Head of caudate nucleus (tissue), 42 donors: Measurements from ENCODE around the gene FANK1.
"Not testable (repeated sequence)": the region's sequence is repeated elsewhere in the genome, so short reads cannot be mapped to it uniquely, and the experiment has no call there.

ENCODE experiments used
- DNase-seq, 42 donors: peaks; one replicate each; pipeline versions ENCODE4 v3.0.0 to v3.0.0-alpha.2; 2020 to 2021; ENCODE audit warnings: mixed read lengths in 7 of 42
- intact Hi-C: fragments of 100-400 bp; cut with DNase I; formaldehyde crosslinking; loops from one replicate; pipeline ENCODE4 v1.15.0; 2022

FANK1 gene

GRCh38 chr10:125921643-125922306, 25.4 kb downstream of the FANK1 start:
- intact Hi-C loops, DNase-seq: not testable (repeated sequence)

GRCh38 chr10:125925262-125925834, 29.0 kb downstream of the FANK1 start:
- DNase-seq: no peak
- intact Hi-C loops: no loop called here

- DNase-seq: no peak
- intact Hi-C loops: no loop called here
Measured at GRCh38 chr10:125926247-125926646, 29.9 kb downstream of the FANK1 start.

- intact Hi-C loops, DNase-seq: not testable (repeated sequence)
Measured at GRCh38 chr10:125927265-125927664, 30.9 kb downstream of the FANK1 start.

- intact Hi-C loops: no loop called here
- DNase-seq: no peak
Measured at GRCh38 chr10:125928928-125929585, 32.7 kb downstream of the FANK1 start.

- intact Hi-C loops: no loop called here
- no peak for DNase-seq
Measured at GRCh38 chr10:125929618-125930017, 33.3 kb downstream of the FANK1 start.

GRCh38 chr10:125933693-125934092, 37.3 kb downstream of the FANK1 start:
- intact Hi-C loops: no loop called here
- no peak for DNase-seq

GRCh38 chr10:125936331-125936730, 40.0 kb downstream of the FANK1 start:
- intact Hi-C loops: no loop called here
- DNase-seq: no peak

- no peak for DNase-seq
Measured at GRCh38 chr10:125940515-125940914, 44.2 kb downstream of the FANK1 start.

GRCh38 chr10:125951290-125951689, 54.9 kb downstream of the FANK1 start:
- no peak for DNase-seq
- intact Hi-C loops: no loop called here

More at GRCh38 chr10:125940515-125940914, 44.2 kb downstream of the FANK1 start:
- intact Hi-C loops: no loop called here

GRCh38 chr10:125953778-125954385, 57.5 kb downstream of the FANK1 start:
- DNase-seq: no peak
- intact Hi-C loops: no loop called here

GRCh38 chr10:125955766-125956165, 59.4 kb downstream of the FANK1 start:
- intact Hi-C loops: no loop called here
- peak in 2 of 42 donors; percentile 20 to 28 for DNase-seq

- intact Hi-C loops: no loop called here
- DNase-seq: no peak
Measured at GRCh38 chr10:125961743-125962142, 65.4 kb downstream of the FANK1 start.

- no peak for DNase-seq
- intact Hi-C loops: no loop called here
Measured at GRCh38 chr10:125962200-125962599, 65.8 kb downstream of the FANK1 start.

GRCh38 chr10:125964558-125964957, 68.2 kb downstream of the FANK1 start:
- DNase-seq: no peak
- intact Hi-C loops: no loop called here

GRCh38 chr10:125967533-125967932, 71.2 kb downstream of the FANK1 start:
- DNase-seq: no peak
- intact Hi-C loops: no loop called here

GRCh38 chr10:125970077-125970630, 73.8 kb downstream of the FANK1 start:
- intact Hi-C loops, DNase-seq: not testable (repeated sequence)

GRCh38 chr10:125976960-125977605, 80.7 kb downstream of the FANK1 start:
- no peak for DNase-seq
- intact Hi-C loops: no loop called here

GRCh38 chr10:125979976-125980375, 83.6 kb downstream of the FANK1 start:
- intact Hi-C loops: loop anchor here (5.0 to 10.0 kb wide), 2 partner anchors 325 to 407 kb away; partner anchors contain the start of gene ADAM12
- DNase-seq: peak in 2 of 42 donors; percentile 35 to 36
